Left kidney (tissue), 2 donors: Measurements from ENCODE around the gene BRINP1. TPM values are rescaled to one million over a fixed set of nuclear protein-coding genes. Genes with fewer than 3 reads are reported as not detected.

ENCODE experiments used
- DNase-seq: peaks from one replicate; pipeline ENCODE4 v3.0.0-alpha.2; 2013
- polyA plus RNA-seq: library from polyadenylated mRNA; unstranded; fragments of 120-200 nt; gene quantifications from one replicate; pipeline ENCODE4 v1.2.1, GENCODE V29; 2013; ENCODE audit not compliant: insufficient read length

The BRINP1 gene
- polyA plus RNA-seq, 1 donor: 8.4 TPM

DNA sequence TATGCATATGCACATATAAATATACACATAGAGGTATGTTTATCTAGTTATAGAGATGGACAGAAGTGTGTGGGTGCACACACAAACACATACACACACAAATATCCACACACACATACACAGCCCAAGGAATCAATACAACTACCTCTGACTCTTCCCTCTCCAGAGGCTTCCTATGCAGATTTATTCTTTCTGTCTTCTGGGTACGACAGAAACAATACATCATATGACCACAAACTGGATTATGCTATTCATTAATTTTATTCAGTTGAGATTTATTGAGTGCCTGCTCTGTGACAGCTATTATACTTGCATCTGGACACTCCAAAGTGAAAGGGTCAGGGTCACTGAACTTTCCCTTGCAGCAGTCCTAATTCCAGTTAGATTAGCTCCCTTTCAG, 155.8 kb downstream of the BRINP1 start:
- no peak for DNase-seq

DNA sequence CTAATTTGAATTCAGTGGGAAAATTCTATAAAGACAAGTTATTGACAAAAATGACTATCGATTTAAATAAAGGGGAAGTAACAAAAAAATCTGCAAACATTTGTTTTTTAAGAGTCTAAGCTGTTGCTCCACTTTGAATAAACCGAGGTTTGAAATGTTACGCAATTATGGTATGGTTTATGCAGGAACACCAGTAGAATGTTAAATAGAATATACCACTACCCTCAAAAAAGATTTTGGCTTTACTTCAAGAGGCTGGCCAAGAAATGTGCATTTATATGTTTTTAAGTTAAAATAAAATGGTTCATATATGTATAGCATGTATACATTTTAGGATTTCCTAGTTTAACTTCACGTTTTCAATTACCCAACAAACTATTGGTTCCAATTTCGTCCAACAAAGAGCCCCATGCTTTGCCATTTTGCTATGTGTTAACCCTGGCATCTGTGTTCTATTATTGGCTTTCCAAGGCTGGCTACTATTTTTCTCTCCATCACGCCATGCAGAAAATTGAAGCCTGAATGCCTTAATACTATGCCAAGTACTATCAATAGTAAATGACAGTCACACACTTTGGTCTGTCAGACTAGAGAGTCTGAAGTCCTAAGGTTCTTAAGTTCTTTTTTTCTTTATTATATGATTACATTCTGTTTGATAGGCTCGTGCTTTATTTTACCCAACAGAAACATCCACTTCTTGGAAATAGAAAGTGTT, 171.2 kb downstream of the BRINP1 start:
- no peak for DNase-seq

DNA sequence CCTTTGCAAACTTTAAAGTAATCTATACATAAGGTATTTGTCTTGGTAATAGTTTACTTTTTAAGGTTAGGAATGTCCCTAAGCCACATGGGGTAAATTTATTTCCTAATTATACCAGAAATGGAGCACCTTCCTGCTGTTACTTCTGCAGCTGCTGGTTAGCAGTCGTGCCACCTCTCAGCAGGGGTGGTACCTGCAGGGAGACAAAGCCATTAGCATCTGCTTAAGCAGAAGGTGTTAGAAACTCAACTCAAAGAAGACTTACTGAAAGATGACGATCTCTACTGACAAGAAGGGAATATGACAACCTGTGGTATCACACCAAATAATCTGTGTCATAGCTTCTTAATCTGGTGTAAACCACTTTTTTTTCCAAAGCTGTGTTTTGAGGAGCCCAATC, 173.7 kb downstream of the BRINP1 start:
- no peak for DNase-seq

- no peak for DNase-seq
Observed at GRCh38 chr9:119185298-119185697, 183.9 kb downstream of the BRINP1 start.

DNA sequence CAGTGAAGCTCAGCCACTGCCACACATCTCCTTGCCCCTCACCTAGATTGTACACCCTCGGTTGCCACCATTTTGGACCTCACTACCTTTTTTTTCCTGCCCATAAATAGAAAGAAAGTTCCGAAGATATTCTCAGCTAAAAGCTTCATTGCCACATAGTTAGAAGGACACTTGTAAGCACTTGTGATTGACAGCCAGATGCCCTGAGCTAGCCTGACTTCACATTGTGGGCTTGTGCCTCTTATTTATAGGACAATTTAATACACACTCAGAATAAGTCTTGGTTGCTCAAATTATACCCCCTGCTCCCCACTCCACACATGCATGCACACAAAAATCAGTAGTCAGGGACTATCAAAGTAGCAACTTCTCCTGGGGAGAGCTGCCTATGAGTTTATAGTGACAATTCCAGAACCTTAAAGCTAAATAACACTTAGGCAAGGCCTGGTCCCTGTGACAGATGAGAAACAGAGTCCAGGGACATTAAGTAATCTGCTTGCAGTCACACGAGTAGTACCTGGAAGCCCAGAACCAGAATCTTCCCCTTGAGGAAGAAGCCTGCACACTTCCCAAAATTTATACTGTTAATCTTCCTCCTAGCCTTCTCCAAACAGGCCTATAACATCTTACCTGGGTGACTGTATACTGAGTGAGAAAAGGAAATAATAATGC, 184.8 kb downstream of the BRINP1 start:
- DNase-seq: no peak

- no peak for DNase-seq
Observed at GRCh38 chr9:119181561-119181960, 187.7 kb downstream of the BRINP1 start.

DNA sequence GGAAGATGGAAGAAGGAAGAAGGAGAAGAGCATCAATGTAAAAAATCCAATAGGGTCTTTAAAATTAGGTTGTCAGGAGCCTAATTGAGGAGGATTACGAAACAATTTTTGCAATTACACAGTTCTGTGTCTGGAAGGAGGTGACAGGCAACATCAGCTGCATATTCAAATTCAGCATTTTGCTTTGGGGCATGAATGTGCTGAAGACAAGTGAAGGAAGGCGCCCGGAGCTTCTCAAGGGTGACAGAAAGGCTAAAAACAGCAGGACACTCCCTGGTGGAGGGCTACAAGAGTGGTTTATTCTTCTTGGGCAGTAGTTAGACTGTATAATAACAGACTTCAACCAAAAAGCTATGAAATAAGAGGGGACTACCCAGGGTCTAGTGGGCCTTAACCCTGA, 188.3 kb downstream of the BRINP1 start:
- no peak for DNase-seq

GRCh38 chr9:119179701-119180100, 189.5 kb downstream of the BRINP1 start:
- no peak for DNase-seq

DNA sequence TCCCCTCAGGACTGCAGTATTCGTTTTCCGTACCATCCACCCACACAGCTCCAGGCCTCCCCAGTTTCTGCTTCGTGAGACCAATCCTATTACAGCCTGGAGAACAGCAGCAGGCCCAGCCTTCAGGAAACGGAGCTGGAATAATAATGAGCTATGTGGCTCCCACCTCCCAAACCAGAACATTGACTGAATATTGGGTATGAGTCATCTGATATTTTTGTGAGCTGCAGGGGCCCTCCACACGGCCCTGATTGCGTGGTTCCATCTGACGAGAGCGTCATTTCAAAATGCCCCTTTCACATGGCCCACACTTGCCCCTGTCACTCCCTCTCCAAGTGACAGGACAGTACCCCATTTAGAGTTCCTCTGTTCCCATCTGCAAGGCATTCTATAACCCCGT, 192.0 kb downstream of the BRINP1 start:
- no peak for DNase-seq

- DNase-seq: no peak
Observed at GRCh38 chr9:119175581-119175980, 193.7 kb downstream of the BRINP1 start.

DNA sequence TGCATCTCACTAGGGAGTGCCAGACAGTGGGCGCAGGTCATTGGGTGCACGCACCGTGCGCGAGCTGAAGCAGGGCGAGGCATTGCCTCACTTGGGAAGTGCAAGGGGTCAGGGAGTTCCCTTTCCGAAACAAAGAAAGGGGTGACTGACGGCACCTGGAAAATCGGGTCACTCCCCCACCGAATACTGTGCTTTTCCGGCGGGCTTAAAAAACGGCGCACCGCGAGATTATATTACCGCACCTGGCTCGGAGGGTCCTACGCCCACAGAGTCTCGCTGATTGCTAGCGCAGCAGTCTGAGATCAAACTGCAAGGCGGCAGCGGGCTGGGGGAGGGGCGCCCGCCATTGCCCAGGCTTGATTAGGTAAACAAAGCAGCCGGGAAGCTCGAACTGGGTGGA, 200.0 kb downstream of the BRINP1 start:
- peak; percentile 10 for DNase-seq

DNA sequence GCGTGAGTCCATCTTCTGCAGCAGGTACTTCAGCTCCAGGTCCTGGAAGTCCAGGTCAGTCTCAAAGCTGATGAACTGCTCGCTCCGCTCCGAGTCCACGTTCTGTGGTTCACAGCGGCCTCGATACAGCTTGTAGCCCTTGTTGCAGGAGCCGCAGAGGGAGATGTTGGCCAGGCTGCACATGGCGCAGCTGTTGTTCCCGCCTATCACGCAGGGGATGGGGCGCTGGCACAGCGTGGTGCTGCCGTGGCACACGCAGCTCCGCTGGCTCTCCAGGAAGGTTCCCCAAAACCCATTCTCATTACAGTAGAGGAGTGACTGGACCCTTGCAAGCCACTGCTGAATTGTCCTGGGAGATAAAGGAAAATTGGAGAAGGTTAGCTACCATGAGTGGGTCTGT, 201.4 kb downstream of the BRINP1 start:
- no peak for DNase-seq

- DNase-seq: no peak
Observed at GRCh38 chr9:119167267-119167666, 202.0 kb downstream of the BRINP1 start.

GRCh38 chr9:119166096-119166495, 203.1 kb downstream of the BRINP1 start:
- no peak for DNase-seq

DNA sequence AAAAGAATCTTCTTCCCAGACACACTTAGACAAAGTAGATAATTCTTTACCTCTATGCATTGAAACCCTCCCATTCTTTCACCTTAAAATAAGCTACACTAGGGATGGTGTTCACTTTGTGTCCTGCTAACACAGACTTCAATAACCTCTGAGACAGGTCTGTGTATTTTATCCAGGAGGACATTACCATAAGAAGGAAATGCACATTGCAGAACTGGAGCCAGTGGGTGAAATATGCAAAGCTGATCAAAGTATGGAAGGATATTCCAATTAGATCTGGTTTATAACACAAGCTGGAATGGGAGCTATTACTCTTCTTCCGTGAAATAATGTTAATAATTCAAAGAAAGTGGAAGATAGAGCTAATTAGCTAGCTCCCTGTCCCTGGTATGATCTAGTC, 204.1 kb downstream of the BRINP1 start:
- no peak for DNase-seq

DNA sequence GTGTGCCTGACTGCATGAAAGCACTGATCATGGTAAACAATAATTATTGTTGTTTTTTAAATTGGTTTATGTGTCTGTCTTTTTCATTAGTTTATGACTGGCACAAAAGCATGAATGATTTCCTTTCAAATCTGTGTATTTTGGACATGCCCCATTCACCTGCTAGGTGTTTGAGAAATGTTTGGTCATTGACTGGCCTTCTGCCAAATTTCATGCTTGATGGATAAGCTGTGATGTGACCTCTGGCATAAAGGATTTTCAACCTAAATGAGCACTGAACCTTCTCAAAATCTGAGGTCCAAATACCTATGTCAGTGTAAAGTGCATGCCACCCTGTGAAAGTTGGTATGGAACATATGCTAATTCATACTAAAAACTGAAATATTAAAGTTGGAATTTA, 204.5 kb downstream of the BRINP1 start:
- DNase-seq: peak; percentile 7

GRCh38 chr9:119160551-119160950, 208.7 kb downstream of the BRINP1 start:
- no peak for DNase-seq

GRCh38 chr9:119159386-119159785, 209.8 kb downstream of the BRINP1 start:
- DNase-seq: no peak

DNA sequence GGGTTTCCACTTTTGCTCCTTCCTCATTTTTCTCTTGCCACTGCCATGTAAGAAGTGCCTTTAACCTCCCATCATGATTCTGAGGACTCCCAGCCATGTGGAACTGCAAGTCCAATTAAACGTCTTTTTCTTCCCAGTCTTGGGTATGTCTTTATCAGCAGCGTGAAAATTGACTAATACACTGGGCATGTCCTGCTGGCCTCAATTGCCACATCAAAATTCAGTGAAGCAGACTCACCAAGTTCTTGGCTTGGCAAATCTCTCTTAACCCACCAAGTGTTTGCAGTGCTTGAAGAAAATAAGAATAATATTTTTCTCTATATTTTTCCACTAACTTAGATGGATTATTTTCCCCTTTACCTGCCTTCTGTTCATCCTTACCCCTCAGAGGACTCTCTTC, 212.0 kb downstream of the BRINP1 start:
- DNase-seq: no peak

GRCh38 chr9:119156354-119156753, 212.9 kb downstream of the BRINP1 start:
- DNase-seq: no peak

DNA sequence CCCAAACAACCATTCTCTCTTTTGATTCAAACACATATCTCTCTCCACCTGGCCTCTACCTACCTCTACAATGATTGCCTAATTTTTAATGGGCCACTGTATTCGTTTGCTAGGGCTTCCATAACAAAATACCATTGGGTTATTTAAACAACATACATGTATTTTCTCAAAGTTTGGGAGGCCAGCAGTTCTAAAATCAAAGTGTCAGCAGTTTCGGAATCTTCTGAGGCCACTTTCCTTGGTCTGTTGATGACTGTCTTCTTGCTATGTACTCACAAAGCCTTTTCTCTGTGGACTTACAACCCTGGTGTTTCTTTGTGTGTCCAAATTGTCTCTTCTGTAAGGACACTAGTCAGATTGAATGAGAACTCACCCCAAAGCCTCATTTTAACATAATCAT, 214.7 kb downstream of the BRINP1 start:
- DNase-seq: no peak

DNA sequence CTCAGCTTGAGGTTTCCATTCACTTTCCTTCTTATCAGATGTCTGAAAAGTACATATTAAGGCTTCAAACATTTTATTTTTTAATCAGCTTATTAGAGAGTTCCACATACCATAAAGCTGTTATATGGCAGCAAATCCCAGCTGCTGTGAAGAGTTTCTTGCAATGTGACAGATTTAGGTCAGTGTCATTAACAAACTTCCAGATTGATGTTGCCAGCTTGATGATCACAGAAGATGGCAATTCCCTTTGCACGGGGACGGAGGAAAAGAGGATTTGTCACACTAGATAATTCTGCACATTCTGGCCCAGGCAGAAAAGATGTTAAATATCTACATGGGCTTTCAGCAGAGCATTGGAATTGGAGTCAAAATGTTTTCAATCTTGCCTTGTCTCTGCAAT, 215.8 kb downstream of the BRINP1 start:
- no peak for DNase-seq

DNA sequence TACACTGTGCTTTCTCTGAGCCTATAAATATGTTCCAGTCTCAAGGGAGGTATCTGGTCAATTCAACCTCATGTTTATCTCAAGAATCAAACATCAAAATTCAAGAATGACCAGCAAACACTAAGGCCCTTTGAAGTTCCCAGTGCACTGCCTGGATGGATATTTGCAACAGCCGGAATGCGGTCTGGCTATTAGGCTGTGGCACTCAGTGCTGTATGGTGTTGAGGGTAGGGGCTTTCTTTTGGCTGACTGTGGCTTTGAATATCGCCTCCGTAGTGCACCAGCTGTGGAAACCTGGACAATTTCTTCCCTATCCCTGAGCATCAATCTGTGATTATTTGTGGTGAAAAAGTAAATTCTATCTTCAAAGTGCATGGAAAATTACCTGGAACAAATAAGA, 220.4 kb downstream of the BRINP1 start:
- no peak for DNase-seq

DNA sequence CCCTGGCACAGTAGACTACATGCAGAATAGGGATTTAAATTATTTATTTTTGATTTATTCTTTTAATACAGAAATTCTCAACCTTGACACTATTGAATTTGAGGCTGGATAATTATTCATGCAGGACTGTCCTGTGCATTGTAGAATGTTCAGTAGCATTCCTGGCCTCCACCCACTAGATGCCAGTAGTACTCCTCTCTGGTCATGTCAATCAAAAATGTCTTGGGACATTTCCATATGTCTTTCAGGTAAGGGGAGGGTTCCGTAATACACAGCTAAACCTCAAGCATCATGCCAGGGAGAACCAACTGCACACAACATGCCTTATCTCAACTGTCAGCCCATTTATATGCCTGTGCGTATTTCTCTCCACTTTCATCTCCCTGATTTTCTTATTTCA, 231.8 kb downstream of the BRINP1 start:
- no peak for DNase-seq
